RKO (cell line): ENCODE results near the gene ECHDC1.

Experiments
- DNase-seq: peaks from one replicate; pipeline ENCODE4 v3.0.0-alpha.2; 2016; ENCODE audit warnings: low spot score

The ECHDC1 gene

DNA sequence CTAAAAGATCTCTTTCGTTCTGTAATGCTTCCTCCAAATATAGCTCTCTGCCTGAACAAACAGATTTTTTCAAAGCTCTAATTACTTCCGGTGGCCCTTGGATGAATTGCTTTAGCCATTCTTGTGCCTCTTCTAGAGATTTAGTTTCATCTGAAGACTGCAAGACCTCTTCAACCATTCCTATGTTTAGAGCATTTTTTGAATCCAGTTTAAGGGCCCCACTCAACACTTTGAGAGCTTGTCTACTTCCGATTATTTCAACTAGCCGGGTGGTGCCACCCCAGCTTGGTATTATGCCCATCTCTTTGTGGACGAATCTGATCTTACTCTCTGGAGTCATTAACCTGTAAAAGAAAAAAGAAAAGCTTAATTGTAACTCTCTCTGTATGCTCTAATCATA lies 53.5 kb downstream of the ECHDC1 start:
- no peak for DNase-seq

- DNase-seq, result no peak
Measured at GRCh38 chr6:127288705-127289104, 54.7 kb downstream of the ECHDC1 start.

GRCh38 chr6:127282184-127282583 lies 61.2 kb downstream of the ECHDC1 start:
- DNase-seq, result no peak

DNA sequence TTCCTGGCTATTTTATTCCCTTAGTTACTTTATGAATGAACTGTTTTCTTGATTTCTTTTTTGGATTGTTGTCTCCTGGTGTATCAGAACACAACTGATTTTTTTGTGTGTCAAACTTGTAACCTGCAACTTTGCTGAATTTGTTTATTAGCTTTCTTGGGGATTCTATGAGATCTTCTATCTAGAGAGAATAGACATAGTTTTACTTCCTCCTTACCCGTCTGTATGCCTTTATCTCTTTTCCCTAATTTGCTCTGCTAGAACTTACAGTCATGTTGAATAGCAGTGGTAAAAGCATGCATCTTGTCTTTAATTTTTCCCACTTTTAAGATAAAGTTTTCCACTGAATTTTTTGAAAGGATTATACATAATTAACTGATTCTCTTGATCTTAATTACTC lies 63.6 kb downstream of the ECHDC1 start:
- no peak for DNase-seq

DNA sequence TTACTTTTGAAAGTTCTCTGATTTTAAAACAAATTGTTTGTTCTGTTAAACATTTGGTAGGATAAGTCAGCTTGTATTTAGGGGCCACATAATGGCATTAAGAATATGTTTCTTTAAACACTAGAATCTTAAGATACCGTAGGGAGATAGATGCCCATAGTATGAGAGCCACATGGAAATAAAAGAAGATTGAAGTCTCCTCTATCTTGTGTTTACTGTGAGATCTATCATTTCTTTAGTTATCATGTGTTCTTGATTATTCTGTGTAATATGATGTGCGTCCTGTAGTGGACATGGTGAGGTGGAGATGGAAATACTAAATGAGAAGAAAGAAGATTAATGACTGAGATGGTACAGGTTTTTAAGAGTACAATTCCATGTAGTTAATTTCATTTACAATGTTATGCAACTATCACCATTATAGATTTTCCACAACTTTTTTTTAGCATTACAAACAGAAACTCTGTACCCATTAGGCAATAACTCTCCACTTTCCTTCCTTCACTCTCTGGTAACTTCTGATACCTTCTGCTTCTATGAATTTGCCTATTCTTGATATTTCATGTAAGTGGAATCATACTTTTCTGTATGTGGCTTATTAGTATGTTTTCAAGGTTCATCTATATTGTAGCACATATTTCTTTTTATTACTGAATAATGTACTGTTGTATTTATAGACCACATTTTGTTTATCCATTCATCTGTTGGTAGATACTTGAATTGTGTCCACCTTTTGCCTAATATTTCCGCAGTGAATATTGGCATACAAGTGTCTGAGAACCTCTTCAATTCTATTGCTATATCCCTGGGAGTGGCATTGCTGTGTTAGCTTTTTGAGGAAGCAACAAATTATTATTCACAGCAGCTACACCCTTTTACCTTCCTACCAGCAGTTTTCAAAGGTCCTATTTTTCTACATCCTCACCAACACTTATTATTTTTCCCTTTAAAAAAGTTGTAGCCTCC lies 65.2 kb downstream of the ECHDC1 start:
- DNase-seq, result no peak

DNA sequence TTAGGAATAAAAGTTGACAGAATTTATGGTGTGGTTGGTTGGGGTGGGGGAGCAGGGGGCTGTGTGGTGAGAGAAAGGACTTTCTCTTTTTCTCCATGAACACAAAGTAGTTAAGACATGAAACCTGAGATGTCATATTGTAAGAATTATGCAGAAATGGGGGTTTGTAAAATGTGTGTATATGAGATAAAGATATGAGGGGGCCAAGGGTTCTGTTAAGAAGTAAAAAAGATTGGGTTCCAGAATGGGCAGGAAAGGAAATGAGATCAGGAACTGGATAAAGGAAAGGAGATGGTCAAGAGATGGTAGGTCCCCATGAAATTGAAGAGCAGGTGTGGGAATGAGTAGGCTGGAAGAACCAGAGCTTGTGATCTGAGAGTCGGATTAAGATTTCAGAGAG lies 67.1 kb downstream of the ECHDC1 start:
- no peak for DNase-seq

DNA sequence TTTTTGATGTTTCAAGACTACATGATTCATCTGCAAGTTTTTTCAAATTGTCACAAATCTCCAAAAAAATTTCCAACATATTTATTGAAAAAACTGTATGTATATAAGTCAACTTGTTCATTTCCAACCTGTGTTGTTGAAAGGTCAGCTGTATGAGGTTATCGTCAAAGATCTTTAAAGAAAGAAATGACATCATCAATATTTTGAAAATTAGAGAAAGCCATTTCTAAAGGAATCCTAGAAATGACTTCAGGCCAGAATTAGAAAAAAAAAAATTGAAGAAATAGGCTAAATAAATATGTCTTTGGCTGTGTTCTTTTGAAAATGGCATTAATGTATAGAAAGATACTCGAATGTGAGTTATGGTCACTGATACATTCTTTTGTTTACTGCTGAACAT lies 69.9 kb downstream of the ECHDC1 start:
- DNase-seq, result no peak

GRCh38 chr6:127272576-127272975 lies 70.8 kb downstream of the ECHDC1 start:
- no peak for DNase-seq

GRCh38 chr6:127267646-127268625 lies 75.5 kb downstream of the ECHDC1 start:
- DNase-seq, result peak; percentile 34

GRCh38 chr6:127266892-127267645 lies 76.3 kb downstream of the ECHDC1 start:
- DNase-seq, result peak; percentile 51

GRCh38 chr6:127266178-127266891 lies 77.1 kb downstream of the ECHDC1 start, which contains the start of gene RNF146:
TSS of gene RNF146 (plus strand) at chr6:127266864. CDS start at chr6:127280339, 13,475 bp downstream.
- peak; percentile 91 for DNase-seq

- no peak for DNase-seq
Measured at GRCh38 chr6:127263481-127263880, 79.9 kb downstream of the ECHDC1 start.

- DNase-seq, result no peak
Measured at GRCh38 chr6:127262896-127263295, 80.5 kb downstream of the ECHDC1 start.

GRCh38 chr6:127255286-127255685 lies 88.1 kb downstream of the ECHDC1 start:
- no peak for DNase-seq

DNA sequence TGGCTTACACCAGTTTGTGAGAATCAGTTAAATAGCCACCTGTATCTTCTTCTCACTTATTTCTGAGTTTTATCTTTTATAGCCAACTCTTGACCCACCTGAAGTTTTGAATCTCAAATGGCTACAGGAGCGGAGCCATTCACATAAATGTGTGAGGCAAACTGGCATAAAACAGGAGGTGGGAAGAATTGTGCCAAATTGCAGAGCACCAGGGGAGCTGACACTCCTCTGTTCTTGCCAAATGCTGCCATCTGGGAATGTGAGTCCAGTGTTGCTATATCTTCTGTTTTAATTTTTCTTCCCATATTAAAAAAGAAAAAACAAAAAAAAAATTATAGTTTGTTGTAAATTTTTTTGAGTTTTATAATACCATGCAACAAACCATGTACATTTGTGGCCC lies 93.8 kb downstream of the ECHDC1 start:
- DNase-seq, result no peak

GRCh38 chr6:127247114-127248096 lies 96.0 kb downstream of the ECHDC1 start:
- DNase-seq, result no peak

- no peak for DNase-seq
Measured at GRCh38 chr6:127243501-127243900, 99.9 kb downstream of the ECHDC1 start.
